CD1c-positive myeloid dendritic cell (primary cell): ENCODE measurements around the gene ATMIN.

Experiments used
- DNase-seq: peaks from one replicate; pipeline ENCODE4 v3.0.0-alpha.2; 2016; ENCODE audit errors: extremely low spot score

ATMIN gene

GRCh38 chr16:81069063-81069462, 33.4 kb downstream of the ATMIN start:
- DNase-seq = no peak

- DNase-seq = no peak
These were observed 35.3 kb downstream of the ATMIN start for GRCh38 chr16:81070979-81071378.

- peak; percentile 56 for DNase-seq
These were observed 36.2 kb downstream of the ATMIN start for GRCh38 chr16:81071805-81072204.

- DNase-seq = no peak
These were observed 38.1 kb downstream of the ATMIN start for GRCh38 chr16:81073560-81074330.

DNA sequence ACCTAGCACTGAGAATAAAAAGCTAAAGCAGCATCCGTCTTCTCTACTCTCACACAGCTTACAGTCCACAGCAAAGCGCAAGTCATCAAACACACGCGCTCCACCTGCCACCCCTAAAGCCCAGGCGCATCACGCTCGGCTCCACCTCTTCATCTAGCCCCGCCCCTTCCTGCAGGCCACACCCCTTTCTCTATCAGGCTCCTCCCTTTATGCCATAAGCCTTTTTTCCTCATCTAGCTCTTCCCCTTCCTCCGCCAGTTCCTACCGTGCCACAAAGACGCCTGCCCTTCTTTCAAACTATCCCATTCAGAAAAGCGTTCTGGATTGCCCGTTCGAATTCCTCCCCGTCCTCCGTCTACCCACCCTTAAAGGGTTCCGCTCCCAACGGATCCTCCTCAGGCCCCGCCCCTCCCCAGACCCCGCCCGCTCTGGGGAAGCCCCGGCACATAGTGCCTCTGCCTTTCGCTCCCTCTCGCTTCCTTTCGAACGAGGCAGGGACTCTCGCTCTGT, 41.0 kb downstream of the ATMIN start:
- DNase-seq = peak; percentile 91

DNA sequence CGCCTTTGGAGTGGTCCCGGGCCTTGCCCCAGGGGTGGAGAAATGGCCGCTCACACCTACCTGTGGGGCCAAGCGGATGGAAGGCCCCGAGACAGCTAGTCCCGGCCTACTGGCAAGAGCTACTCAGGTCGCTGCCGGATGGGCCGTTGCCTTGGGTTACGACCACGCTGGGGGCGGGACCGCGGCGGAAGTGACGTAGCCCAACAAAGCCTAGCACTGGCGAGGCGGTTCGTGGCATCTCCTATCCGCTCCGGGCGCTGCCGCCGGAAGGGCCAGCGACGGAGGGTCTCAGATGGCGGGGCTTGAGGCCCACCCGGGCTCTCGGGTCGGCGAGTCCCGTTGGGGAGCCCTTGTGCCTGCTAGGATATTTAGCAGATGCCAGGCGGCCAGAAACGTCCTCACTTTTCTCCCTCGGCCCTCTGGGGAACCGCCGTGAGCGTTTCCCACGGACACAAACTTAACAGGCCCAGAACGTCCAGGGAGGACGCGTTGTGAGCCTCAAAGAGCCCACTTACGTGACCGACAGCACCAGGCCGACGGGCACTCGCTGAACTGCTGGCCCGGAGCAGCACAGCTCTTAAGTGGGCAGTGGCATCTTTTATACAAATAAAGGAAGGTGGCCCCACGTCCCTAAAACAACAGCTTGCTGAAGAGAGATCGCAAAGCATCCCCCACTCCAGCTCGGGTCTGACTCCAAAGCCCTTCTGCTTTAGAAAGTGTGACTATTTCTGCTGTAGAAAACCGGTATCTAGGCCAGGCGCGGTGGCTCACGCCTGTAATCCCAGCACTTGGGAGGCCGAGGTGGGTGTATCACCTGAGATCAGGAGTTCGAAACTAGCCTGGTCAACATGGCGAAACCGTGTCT, 41.7 kb downstream of the ATMIN start, which contains the start of gene C16orf46:
TSS of gene C16orf46 (minus strand) at position 163 of the 865 bp plus-strand sequence. CDS start 13,283 bp downstream, outside the sequence.
- peak; percentile 97 for DNase-seq

GRCh38 chr16:81080233-81080632, 44.6 kb downstream of the ATMIN start:
- no peak for DNase-seq

DNA sequence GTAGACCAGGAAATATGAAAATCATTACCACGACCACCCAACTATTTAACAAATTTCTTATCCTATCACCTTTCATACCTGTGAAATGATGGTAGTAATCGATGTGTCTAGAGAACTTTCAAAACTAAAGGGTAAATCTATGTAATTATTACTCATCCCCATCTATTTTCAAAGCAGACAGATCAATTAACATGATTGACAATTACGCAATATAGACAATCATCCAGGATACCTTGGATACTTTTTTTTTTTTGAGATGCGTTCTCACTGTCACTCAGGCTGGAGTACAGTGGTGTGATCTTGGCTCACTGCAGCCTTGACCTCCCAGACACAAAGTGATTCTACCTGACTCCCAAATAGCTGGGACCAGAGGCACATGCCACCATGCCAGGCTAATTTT, 45.4 kb downstream of the ATMIN start:
- no peak for DNase-seq

DNA sequence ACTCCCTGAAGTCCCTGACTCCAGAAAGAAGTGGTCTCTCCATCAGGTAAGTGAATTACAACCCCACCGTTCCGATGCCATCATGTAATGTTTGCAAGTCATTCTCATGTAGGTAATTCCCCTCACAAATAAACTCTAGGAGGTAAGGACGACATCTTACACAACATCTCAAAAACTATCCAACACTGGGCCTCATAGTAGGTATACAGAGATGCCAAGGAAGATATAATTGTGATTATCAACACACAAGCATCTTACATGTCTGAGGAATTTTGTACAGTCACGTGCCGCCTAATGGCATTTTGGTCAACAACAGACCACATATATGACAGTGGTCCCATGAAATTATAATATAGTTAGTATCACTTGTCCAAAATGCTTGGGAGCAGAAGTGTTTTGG, 53.2 kb downstream of the ATMIN start:
- DNase-seq = no peak

DNA sequence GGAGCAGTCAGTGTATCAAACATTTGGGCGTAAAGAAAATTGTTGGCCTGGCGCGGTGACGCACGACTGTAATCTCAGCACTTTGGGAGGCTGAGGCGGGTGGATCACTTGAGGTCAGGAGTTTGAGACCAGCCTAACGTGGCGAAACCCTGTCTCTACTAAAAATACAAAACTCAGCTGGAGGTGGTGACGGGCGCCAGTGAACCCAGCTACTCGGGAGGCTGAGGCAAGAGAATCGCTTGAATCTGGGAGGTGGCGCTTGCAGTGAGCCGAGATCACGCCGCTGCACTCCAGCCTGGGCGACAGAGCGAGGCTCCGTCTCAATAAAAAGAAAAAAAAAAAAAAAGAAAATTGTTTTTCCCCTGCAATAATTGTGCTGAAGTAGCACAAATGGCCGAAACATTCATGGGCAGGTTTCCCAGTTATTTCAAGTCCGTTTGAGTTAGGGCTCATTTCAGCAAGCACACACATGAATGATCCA, 59.2 kb downstream of the ATMIN start:
- DNase-seq = no peak

GRCh38 chr16:81095653-81095952, 60.0 kb downstream of the ATMIN start:
- DNase-seq = no peak

DNA sequence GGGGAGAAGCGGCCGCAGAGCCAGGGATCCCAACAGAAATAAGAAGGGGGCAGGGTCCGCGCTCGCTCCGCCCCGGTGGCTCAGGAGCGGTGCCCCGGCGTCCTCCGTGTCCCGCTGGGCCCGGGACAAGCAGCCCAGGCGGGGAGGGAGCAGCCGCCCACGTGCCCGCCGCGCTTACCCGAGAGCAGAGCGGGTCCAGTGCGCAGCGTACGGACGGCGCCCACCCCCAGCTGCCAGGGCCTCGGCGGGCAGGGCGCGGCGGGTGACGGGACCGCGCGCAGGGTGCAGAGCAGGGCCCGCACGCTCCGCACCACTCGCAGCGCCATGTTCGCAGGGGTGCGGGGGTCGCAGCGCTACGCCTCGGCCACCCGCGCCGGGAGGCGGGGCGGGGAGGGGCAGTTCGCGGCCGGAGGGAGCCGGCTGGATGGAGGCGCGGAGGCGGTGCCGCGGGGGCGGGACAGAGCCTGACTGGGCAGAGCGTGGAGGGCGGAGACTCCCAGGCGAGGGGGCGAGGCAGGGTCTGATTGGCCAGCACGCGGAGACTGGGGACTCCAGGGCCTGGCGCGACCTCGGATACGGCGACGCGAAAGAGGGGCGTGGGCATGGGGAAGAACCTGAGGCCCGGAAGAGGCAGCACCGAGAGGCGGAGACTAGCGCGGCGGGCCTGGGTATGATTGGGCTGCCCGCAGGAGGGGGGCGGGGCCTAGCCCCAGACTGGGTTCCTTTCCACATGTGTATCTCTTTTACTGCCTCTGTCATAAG, 60.5 kb downstream of the ATMIN start, which contains the start of gene GCSH:
TSS of gene GCSH (minus strand) at position 443 of the 762 bp plus-strand sequence. CDS start at position 326, 117 bp downstream.
- peak; percentile 98 for DNase-seq

- no peak for DNase-seq
These were observed 61.1 kb downstream of the ATMIN start for GRCh38 chr16:81096715-81097208.
